ENCODE measurements around the gene USH2A. TPM values are rescaled to one million over a fixed set of nuclear protein-coding genes. Genes with fewer than 3 reads are reported as not detected.

Gene USH2A, protein sequence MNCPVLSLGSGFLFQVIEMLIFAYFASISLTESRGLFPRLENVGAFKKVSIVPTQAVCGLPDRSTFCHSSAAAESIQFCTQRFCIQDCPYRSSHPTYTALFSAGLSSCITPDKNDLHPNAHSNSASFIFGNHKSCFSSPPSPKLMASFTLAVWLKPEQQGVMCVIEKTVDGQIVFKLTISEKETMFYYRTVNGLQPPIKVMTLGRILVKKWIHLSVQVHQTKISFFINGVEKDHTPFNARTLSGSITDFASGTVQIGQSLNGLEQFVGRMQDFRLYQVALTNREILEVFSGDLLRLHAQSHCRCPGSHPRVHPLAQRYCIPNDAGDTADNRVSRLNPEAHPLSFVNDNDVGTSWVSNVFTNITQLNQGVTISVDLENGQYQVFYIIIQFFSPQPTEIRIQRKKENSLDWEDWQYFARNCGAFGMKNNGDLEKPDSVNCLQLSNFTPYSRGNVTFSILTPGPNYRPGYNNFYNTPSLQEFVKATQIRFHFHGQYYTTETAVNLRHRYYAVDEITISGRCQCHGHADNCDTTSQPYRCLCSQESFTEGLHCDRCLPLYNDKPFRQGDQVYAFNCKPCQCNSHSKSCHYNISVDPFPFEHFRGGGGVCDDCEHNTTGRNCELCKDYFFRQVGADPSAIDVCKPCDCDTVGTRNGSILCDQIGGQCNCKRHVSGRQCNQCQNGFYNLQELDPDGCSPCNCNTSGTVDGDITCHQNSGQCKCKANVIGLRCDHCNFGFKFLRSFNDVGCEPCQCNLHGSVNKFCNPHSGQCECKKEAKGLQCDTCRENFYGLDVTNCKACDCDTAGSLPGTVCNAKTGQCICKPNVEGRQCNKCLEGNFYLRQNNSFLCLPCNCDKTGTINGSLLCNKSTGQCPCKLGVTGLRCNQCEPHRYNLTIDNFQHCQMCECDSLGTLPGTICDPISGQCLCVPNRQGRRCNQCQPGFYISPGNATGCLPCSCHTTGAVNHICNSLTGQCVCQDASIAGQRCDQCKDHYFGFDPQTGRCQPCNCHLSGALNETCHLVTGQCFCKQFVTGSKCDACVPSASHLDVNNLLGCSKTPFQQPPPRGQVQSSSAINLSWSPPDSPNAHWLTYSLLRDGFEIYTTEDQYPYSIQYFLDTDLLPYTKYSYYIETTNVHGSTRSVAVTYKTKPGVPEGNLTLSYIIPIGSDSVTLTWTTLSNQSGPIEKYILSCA (N-terminal part only)
- total RNA-seq (1 to 10 TPM in 8 of 9 donors, under 1 TPM in 1; 0.91 to 4.7 (median 1.8) TPM), polyA plus RNA-seq (under 1 TPM; 0.03 to 0.99 TPM)
- long read RNA-seq, donor 1, result 0 reads
- long read RNA-seq, donor 2, result 0 reads
- long read RNA-seq, donor 3, result 0 reads

DNA sequence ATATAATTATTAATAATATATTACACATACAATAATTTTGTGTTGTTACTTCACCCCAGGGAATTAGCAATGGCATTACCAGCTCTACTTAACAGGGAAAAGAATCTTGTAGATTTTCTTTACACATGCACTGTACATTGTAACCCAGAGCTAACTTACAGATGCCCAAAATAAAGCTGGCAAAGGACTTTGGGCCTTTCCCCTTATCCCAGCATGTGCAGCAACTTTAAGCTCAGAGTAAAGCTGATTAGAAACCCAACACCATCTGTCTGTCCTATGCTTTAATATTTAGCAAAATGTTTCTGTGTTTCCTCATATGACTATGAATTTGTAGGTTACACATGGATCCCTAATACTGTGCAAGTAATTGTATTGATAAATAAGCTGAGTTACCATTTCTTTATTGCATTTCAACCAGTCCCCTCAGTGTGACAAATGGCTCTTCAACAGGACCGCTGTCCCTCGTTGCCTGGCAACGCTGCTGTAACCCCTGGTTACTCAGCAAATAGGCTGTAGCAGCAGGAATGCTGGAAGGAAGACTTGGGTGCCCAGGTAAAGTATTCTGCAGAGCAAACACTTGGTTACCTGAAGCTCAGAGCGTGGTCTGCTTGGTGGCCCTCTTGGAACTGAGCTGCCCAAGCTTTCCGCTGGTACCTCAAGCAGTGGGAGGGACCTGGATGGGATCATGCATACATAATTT lies at the start of gene USH2A:
USH2A (minus strand) TSS at position 628 of the 700 bp plus-strand sequence. CDS start 1,112 bp downstream, outside the sequence.
- WGBS, 4 donors, result 47 to 69% (median 65%) methylated on average over 5 of the region's 5 CpGs
- H3K4me1 ChIP-seq, result no peaks in the 10 kb centered on the region
- DNase-seq (no peak), ATAC-seq (no peak)
- intact Hi-C loops (cut with DNase I), result no loop called here
- no peak within 1 kb of the TSS for H3K4me3 ChIP-seq
- TF ChIP-seq POLR2A (IDR thresholded peaks at IDR 0.05), result no peak
- TF ChIP-seq, protein P1, sequence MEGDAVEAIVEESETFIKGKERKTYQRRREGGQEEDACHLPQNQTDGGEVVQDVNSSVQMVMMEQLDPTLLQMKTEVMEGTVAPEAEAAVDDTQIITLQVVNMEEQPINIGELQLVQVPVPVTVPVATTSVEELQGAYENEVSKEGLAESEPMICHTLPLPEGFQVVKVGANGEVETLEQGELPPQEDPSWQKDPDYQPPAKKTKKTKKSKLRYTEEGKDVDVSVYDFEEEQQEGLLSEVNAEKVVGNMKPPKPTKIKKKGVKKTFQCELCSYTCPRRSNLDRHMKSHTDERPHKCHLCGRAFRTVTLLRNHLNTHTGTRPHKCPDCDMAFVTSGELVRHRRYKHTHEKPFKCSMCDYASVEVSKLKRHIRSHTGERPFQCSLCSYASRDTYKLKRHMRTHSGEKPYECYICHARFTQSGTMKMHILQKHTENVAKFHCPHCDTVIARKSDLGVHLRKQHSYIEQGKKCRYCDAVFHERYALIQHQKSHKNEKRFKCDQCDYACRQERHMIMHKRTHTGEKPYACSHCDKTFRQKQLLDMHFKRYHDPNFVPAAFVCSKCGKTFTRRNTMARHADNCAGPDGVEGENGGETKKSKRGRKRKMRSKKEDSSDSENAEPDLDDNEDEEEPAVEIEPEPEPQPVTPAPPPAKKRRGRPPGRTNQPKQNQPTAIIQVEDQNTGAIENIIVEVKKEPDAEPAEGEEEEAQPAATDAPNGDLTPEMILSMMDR (IDR thresholded peaks at IDR 0.05), result no peak
- H3K27me3 ChIP-seq, result no peaks in the 10 kb centered on the region
- H3K36me3 ChIP-seq, result no peaks in the 10 kb centered on the region
- H3K27ac ChIP-seq, result no peak within 1 kb of the TSS
- no peaks in the 10 kb centered on the region for H3K9me3 ChIP-seq

DNA sequence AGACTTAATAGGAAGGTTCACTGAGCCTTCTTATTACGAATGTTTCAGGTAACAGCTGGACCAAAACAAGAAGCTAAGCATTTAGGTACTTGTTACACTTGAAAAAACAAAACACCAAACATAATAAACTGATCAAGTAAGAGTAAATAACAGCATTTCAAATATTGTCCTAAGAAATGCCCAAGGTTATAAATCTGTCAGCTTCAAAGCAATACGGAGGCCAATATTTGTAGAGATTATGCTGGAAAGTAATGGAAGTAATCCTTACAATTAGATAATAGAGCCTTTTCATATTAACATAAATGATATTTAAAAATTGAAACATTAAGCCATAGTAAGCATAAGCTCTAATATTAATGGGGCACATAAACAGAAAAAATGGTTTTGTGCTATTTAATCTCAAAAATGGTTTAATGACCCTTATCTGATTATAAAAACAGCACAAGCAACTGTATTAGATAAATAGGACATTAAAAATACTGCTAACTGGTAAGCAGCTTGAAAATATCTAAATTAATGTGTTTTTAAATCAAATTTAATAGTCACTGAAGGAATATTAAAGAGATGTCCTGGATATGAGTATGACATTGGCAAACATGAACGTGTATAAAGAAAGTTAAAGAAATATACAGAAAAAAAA lies 43.0 kb upstream of the USH2A start:
- DNase-seq, result no peak
- H3K9me3 ChIP-seq, result no peaks in the 10 kb centered on the region
- no peaks in the 10 kb centered on the region for H3K36me3 ChIP-seq
- no peak for ATAC-seq
- no peaks in the 10 kb centered on the region for H3K27me3 ChIP-seq
- 82 to 85% (median 83%) methylated on average over 3 of the region's 3 CpGs for WGBS, 4 donors
- H3K4me3 ChIP-seq, result no peak overlapping the region
- intact Hi-C loops (cut with DNase I), result no loop called here
- TF ChIP-seq, protein P1 (IDR thresholded peaks at IDR 0.05), result no peak
- no peak for TF ChIP-seq POLR2A (IDR thresholded peaks at IDR 0.05)
- no peaks in the 10 kb centered on the region for H3K4me1 ChIP-seq
- no peak overlapping the region for H3K27ac ChIP-seq

DNA sequence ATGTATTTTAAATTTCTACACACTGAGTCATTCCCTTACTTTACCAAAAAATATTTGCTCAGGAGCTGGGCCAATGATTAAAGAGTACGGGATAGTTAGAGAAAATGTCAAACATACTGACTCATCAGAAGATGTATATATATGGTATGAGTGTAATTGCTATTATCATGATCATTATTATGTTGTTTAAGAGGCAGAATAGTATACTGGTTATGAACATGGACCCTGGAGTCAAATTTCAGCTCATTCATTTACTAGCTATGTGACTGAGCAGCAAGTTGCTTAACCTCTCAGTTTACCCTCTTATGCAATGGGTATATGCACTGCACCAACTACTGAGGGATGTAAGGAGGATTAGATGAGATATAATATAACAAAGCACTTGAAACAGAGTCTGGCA lies 41.2 kb upstream of the USH2A start:
- Histone ChIP-seq H3K4me3 (no peak overlapping the region), H3K9me3 (no peaks in the 10 kb centered on the region), H3K27ac (no peak overlapping the region), H3K36me3 (no peaks in the 10 kb centered on the region), H3K27me3 (no peaks in the 10 kb centered on the region), H3K4me1 (no peaks in the 10 kb centered on the region)
- ATAC-seq (no peak), DNase-seq (no peak)
- TF ChIP-seq POLR2A (IDR thresholded peaks at IDR 0.05), result no peak
- TF ChIP-seq, protein P1 (IDR thresholded peaks at IDR 0.05), result no peak
- 66 to 76% (median 69%) methylated on average over 1 of the region's 1 CpG for WGBS, 4 donors
- intact Hi-C loops (cut with DNase I), result no loop called here
